PC-3 (cell line): ENCODE data around the gene RRAS. TPM values are rescaled to one million over a fixed set of nuclear protein-coding genes. Genes with fewer than 3 reads are reported as not detected.

Experiments used
- ATAC-seq: fragments of 200-7000 bp; cut with Tn5 transposase; 2 replicates; pipeline ENCODE4 v1.9.1; 2020; ENCODE audit warnings: mild to moderate bottlenecking, moderate library complexity
- BruUV-seq: library from RNA; stranded (reverse); fragments of 400-500 nt; replicated peaks from 2 replicates; lab custom pipeline; 2021; lab: Mats Ljungman, UMichigan
- CTCF ChIA-PET: fragments of 300-600 bp; sonication (Branson Sonifier 250); formaldehyde crosslinking; loops from one replicate; lab custom pipeline; 2022; ENCODE audit warnings: antibody characterized with exemption; lab: Charles Lee
- POLR2A ChIA-PET: fragments of 300-600 bp; sonication (Branson Sonifier 250); formaldehyde crosslinking; loops from one replicate; lab custom pipeline; 2022; ENCODE audit warnings: antibody characterized with exemption; ENCODE audit not compliant: unreplicated experiment; lab: Charles Lee
- DNase-seq: peaks from one replicate; pipeline ENCODE4 v3.0.0-alpha.2; 2015
- H2AFZ ChIP-seq: fragments of 300-600 bp; sonication (generic); 2 replicates; pipeline ENCODE4 v1.6.0; 2016; ENCODE audit warnings: antibody characterized with exemption, low read length
- H3F3A ChIP-seq: fragments of 300-600 bp; sonication (generic); one replicate; pipeline ENCODE4 v1.6.0; 2017; ENCODE audit warnings: antibody characterized with exemption, low read length, control low read depth, mild to moderate bottlenecking; ENCODE audit not compliant: unreplicated experiment
- H3K27ac ChIP-seq: fragments of 300-600 bp; sonication (generic); 2 replicates; pipeline ENCODE4 v1.5.1; 2016; ENCODE audit warnings: mild to moderate bottlenecking, low read length
- H3K27me3 ChIP-seq: fragments of 300-600 bp; sonication (generic); 2 replicates; pipeline ENCODE4 v1.6.1; 2016; ENCODE audit warnings: low read length, mixed read lengths
- H3K36me3 ChIP-seq: fragments of 300-600 bp; sonication (generic); 2 replicates; pipeline ENCODE4 v1.6.1; 2016; ENCODE audit warnings: low read depth, mixed run types, low read length, mixed read lengths
- H3K4me1 ChIP-seq: fragments of 300-600 bp; sonication (generic); 2 replicates; pipeline ENCODE4 v1.5.1; 2016; ENCODE audit warnings: low read length; ENCODE audit not compliant: insufficient read depth
- H3K4me2 ChIP-seq: fragments of 300-600 bp; sonication (generic); 2 replicates; pipeline ENCODE4 v1.6.0; 2016; ENCODE audit warnings: low read length
- H3K4me3 ChIP-seq: fragments of 300-600 bp; sonication (generic); 2 replicates; pipeline ENCODE4 v1.5.1; 2016; ENCODE audit warnings: mild to moderate bottlenecking, low read length, mixed read lengths
- H3K79me2 ChIP-seq: fragments of 300-600 bp; sonication (generic); 2 replicates; pipeline ENCODE4 v1.6.1; 2017; ENCODE audit warnings: low read length, mixed read lengths
- H3K9ac ChIP-seq: fragments of 300-600 bp; sonication (generic); 2 replicates; pipeline ENCODE4 v1.6.0; 2016; ENCODE audit warnings: mild to moderate bottlenecking, low read length
- H3K9me2 ChIP-seq: fragments of 300-600 bp; sonication (generic); replicated peaks from 2 replicates; pipeline ENCODE4 v1.6.1; 2016; ENCODE audit warnings: mixed run types, low read length, mixed read lengths
- H3K9me3 ChIP-seq: fragments of 300-600 bp; sonication (generic); 2 replicates; pipeline ENCODE4 v1.6.1; 2016; ENCODE audit warnings: low read length, mixed read lengths
- H4K20me1 ChIP-seq: fragments of 300-600 bp; sonication (generic); 2 replicates; pipeline ENCODE4 v1.6.1; 2016; ENCODE audit warnings: low read length, mixed read lengths
- CTCF ChIP-seq: fragments of 300-600 bp; sonication (generic); conservative IDR thresholded peaks from 2 replicates; pipeline ENCODE4 v1.5.1; 2017; ENCODE audit warnings: antibody characterized with exemption, low read depth, mild to moderate bottlenecking, low read length
- EZH2 ChIP-seq: fragments of 300-600 bp; sonication (generic); IDR thresholded peaks from one replicate; pipeline ENCODE4 v1.6.1; 2017; ENCODE audit warnings: antibody characterized with exemption, mild to moderate bottlenecking, low read length; ENCODE audit not compliant: unreplicated experiment
- EZH2phosphoT487 ChIP-seq: fragments of 300-600 bp; sonication (generic); IDR thresholded peaks from 2 replicates; pipeline ENCODE4 v1.6.1; 2018; ENCODE audit warnings: mild to moderate bottlenecking, antibody characterized with exemption, low read length, borderline replicate concordance
- intact Hi-C: fragments of 100-400 bp; cut with micrococcal nuclease; formaldehyde crosslinking; loops from 2 replicates; pipeline ENCODE4 v1.9.0; 2023
- total RNA-seq: library from RNA; depleted of rRNA; stranded (reverse); fragments of >200 nt; gene quantifications from 2 replicates; pipeline ENCODE4 v1.2.3, GENCODE V29; 2014

RRAS gene
- total RNA-seq, 1 experiment from 2014 or later, result 32.0 TPM

- Histone ChIP-seq H3F3A (peaks cover 3% of the 10 kb centered on the region), H3K27me3 (no peaks in the 10 kb centered on the region), H3K36me3 (no peaks in the 10 kb centered on the region), H3K4me1 (peaks cover 38% of the 10 kb centered on the region), H3K27ac (peak overlapping the region; percentile 50), H4K20me1 (no peaks in the 10 kb centered on the region), H3K9me2 (no peaks in the 10 kb centered on the region), H3K79me2 (peaks cover 19% of the 10 kb centered on the region), H2AFZ (peak overlapping the region; percentile 29), H3K9me3 (no peaks in the 10 kb centered on the region), H3K4me2 (peak overlapping the region; percentile 96), H3K9ac (peak overlapping the region; percentile 29), H3K4me3 (peak overlapping the region; percentile 58)
- no TSS peak for BruUV-seq
- no peak for TF ChIP-seq EZH2
- TF ChIP-seq CTCF, result no peak
- TF ChIP-seq EZH2phosphoT487, result no peak
- peak; percentile 87 for DNase-seq
- ChIA-PET CTCF (interaction anchor here (0.6 kb wide), 1 partner anchor 43 kb away, joined by 6 read pairs; no protein-coding TSS in a partner anchor), POLR2A (no interaction called here)
- peak; percentile 18 for ATAC-seq
- intact Hi-C loops, result no loop called here
These were observed 1.9 kb downstream of the RRAS start for GRCh38 chr19:49637821-49638738.

- Histone ChIP-seq H2AFZ (no peak overlapping the region), H3K36me3 (no peaks in the 10 kb centered on the region), H3K4me3 (no peak overlapping the region), H3K79me2 (peaks cover 8% of the 10 kb centered on the region; the same call in 1 of the 2 replicates), H3K4me2 (no peak overlapping the region), H4K20me1 (no peaks in the 10 kb centered on the region), H3K4me1 (peaks cover 30% of the 10 kb centered on the region), H3K9ac (no peak overlapping the region), H3K9me3 (no peaks in the 10 kb centered on the region), H3F3A (peaks cover 3% of the 10 kb centered on the region), H3K27ac (no peak overlapping the region), H3K9me2 (no peaks in the 10 kb centered on the region), H3K27me3 (no peaks in the 10 kb centered on the region)
- BruUV-seq, result no TSS peak
- TF ChIP-seq EZH2phosphoT487 (no peak), EZH2 (no peak), CTCF (no peak)
- intact Hi-C loops, result no loop called here
- ATAC-seq, result no peak
- ChIA-PET CTCF (no interaction called here), POLR2A (no interaction called here)
- DNase-seq, result no peak
These were observed 3.6 kb downstream of the RRAS start for GRCh38 chr19:49636233-49636932.
